Measurements from ENCODE around the gene SH3YL1.

DNA sequence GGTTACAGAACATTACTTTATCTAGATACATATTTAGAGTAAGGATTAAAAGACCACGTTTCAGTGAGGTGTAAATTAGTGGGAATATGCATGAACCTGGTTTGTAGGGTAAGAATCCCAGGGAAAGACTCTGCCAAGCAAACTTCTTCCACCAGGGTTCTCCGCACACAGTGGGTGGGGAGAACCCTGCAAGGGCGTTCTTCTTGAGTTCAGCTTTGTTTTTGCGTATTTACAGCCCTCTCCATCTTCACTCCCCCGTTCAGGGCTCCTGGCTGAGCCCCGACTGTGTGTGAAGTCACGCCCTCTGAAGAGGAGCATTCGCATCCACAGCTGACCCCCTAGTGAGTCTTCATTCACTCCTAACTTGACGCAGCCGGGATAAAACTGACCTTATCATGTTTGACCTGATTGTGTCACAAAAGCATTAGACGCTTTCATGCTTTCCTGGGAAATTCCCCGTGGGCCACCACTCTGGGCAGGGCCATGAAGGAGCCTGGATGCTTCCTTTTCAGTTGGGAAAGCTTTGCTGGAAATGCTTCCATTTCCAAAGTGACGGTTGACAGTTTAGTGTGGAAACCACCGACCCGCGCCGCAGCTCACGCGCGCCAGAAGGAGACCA, 23.1 kb upstream of the SH3YL1 start:
- TF ChIP-seq POLR2AphosphoS5 (IDR thresholded peaks at IDR 0.05): peak; percentile 6
- TF ChIP-seq, protein P1, sequence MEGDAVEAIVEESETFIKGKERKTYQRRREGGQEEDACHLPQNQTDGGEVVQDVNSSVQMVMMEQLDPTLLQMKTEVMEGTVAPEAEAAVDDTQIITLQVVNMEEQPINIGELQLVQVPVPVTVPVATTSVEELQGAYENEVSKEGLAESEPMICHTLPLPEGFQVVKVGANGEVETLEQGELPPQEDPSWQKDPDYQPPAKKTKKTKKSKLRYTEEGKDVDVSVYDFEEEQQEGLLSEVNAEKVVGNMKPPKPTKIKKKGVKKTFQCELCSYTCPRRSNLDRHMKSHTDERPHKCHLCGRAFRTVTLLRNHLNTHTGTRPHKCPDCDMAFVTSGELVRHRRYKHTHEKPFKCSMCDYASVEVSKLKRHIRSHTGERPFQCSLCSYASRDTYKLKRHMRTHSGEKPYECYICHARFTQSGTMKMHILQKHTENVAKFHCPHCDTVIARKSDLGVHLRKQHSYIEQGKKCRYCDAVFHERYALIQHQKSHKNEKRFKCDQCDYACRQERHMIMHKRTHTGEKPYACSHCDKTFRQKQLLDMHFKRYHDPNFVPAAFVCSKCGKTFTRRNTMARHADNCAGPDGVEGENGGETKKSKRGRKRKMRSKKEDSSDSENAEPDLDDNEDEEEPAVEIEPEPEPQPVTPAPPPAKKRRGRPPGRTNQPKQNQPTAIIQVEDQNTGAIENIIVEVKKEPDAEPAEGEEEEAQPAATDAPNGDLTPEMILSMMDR (IDR thresholded peaks at IDR 0.05): no peak

Data from gastroesophageal sphincter (tissue), 3 donors.